GM18508 (cell line): ENCODE data around the gene SLC26A1.
"Not testable (repeated sequence)": the region's sequence is repeated elsewhere in the genome, so short reads cannot be mapped to it uniquely, and the experiment has no call there.

Experiments used
- ATAC-seq: cut with Tn5 transposase; IDR thresholded peaks from one replicate; pipeline ENCODE4 v1.9.1; 2021; ENCODE audit warnings: moderate number of reproducible peaks; ENCODE audit not compliant: insufficient read depth, unreplicated experiment

The SLC26A1 gene

GRCh38 chr4:1000686-1001260 lies 7.6 kb upstream of the SLC26A1 start:
- no peak for ATAC-seq

DNA sequence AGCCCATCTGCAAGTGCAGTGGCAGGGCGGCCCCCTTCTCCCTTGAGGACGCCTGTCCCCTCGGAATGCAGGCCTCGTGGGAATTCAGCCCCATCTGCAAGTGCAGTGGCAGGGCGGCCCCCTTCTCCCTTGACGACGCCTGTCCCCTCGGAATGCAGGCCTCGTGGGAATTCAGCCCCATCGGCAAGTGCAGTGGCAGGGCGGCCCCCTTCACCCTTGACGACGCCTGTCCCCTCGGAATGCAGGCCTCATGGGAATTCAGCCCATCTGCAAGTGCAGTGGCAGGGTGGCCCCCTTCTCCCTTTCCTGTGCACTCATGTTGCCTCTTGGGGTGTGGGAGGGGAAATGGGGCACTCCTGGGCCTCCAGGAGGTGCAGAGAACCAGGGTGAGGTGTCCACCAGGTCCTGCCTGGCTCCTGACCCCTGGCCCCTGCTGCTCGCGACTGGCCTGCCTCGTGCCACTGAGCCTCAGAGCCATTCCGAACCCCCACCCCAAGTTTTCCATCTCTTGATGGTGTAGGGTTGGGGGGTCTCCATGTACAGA lies 6.8 kb upstream of the SLC26A1 start:
- ATAC-seq, result no peak

GRCh38 chr4:999240-999863 lies 6.1 kb upstream of the SLC26A1 start:
- ATAC-seq, result not testable (repeated sequence)

- ATAC-seq, result no peak
These were observed 5.0 kb upstream of the SLC26A1 start for GRCh38 chr4:998096-998691.

DNA sequence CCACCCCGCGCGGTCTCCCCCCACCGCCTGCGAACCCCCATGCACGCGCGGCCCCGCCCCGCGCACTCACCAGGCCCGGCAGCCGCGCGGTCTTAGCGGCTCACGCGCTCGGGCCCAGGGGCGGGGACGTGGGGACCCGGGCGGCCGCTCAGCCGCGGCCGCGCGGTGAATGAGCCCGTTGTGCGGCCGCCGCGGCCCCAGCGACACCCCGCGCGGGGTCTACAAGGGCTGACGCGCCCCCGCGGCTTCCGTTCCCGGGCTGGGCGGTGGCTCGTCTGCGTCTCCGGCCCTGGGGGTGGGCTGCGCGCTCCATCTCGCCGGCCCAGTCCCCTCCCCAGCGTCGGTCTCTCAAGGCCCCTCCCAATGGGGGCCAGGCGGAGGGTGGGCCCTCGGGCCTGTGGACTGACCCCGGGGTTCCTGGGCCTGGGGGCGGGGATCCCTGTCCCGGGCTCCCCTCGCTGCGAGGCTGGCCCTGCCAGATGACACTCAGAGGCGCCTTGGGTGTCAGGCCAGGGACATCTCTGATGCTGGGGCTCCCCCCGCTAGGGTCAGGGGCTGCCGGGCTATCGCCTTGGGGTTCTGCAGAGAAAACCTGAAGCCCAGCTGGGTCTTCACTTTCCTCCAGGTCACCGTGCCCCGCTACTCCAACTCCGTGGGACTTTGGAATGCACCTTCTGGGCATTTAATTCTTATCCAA lies 4.3 kb upstream of the SLC26A1 start:
- no peak for ATAC-seq

DNA sequence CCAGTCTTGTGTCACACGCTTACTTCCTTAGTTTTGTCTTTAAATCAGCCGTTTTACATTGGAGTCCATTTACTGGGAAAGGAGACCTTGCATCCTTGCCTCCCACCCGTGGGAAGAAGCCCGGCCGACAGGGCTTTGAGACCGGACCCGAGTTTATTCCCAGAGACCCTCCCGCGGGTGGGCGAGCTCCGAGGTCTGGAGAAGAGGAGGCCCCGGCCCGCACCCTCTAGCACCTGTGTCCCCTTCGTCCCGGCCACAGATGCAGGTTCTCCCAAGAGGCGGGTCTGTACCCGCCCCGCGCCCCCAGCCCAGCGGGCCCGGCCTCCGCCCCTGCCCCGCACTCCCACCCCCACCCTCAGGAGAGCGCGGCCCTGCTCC lies 3.8 kb upstream of the SLC26A1 start:
- no peak for ATAC-seq

DNA sequence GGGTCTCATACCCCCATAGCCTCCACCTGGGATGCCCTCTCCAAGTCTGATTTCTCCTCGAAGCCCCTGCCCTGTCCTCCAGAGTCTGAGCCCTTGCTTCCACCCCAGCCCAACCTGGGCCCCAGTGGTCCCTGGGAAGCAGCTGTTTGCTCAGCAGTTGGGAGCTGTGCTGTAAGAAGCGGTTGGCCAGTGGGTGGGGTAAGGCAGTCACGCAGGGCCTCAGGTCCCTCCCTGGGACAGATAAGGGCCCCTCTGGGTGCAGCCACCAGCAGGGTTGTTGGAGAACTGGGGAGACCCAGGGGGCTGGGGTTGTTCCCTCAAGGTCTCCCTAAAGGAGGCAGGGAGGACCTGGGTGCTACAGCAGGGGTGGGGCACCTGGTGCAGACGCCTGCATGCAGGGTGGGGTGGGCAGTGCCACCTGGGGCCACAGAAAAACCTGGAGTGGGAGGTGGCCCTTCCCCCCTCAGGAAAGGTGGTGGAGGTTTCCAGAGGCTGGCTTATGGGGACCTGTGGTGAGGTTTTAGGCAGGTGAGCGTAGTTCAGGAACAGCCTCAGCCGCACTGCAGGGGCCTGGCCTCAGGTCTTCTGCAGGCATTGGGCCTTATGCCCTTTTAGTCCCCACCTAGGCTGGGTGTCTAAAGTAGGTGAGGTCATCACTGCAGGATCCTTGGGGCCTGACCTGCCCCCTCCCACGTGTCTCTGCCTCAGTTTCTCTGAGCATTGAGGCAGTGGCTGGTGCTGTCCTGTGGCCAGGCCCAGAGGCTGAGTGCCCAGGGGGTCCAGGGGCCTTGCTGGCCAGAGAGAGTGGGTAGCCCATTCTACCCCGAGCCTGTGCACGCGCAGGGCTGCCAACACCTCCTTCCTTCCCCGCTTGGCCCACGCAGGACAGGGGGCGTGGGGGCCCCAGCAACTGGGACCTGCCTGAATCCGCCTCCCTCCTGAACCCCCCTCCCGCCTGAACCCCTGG lies 3.1 kb upstream of the SLC26A1 start:
- no peak for ATAC-seq

GRCh38 chr4:995311-996026 lies 2.3 kb upstream of the SLC26A1 start:
- no peak for ATAC-seq

GRCh38 chr4:992297-993110 lies 700 bp downstream of the SLC26A1 start:
- ATAC-seq, result no peak

- ATAC-seq, result no peak
These were observed 1.5 kb downstream of the SLC26A1 start for GRCh38 chr4:991451-992296.

GRCh38 chr4:990746-991367 lies 2.3 kb downstream of the SLC26A1 start:
- ATAC-seq, result no peak

GRCh38 chr4:989722-990471 lies 3.3 kb downstream of the SLC26A1 start:
- ATAC-seq, result no peak

GRCh38 chr4:988726-989721 lies 4.2 kb downstream of the SLC26A1 start:
- no peak for ATAC-seq

- ATAC-seq, result no peak
These were observed 5.3 kb downstream of the SLC26A1 start for GRCh38 chr4:987624-988513.
